K562 (cell line): ENCODE results near the gene IL25.
A peak's percentile ranks its signal among the peaks of the same experiment; 100 is the strongest.

Experiments used
- ELK1 ChIP-seq: sonication (generic); formaldehyde crosslinking; IDR thresholded peaks from 2 replicates; pipeline ENCODE4 v1.8.1; 2022; ENCODE audit warnings: missing genetic modification reagents
- EP300 ChIP-seq: IDR thresholded peaks from 2 replicates; pipeline ENCODE4 v1.6.1; 2012; ENCODE audit warnings: low read length, improper control_type of control experiment
- MYC ChIP-seq, 2 experiments: fragments of 250-450 bp in 1 of 2; sonication (Bioruptor Pico) in 1 of 2; IDR thresholded peaks; 2 replicates each; pipeline versions ENCODE4 v1.5.1 to v1.6.1; 2012 to 2021; ENCODE audit warnings: low read depth in 2 of 2, borderline replicate concordance in 1 of 2, improper control_type of control experiment in 1 of 2, low read length in 1 of 2, mild to moderate bottlenecking in 1 of 2, moderate library complexity in 1 of 2
- NFIX ChIP-seq: fragments of 250-450 bp; sonication (Bioruptor Pico); IDR thresholded peaks from 2 replicates; pipeline ENCODE4 v1.4.0; 2020; ENCODE audit warnings: low read depth, mild to moderate bottlenecking, moderate library complexity
- PHF8 ChIP-seq: fragments of 200-600 bp; sonication (generic); IDR thresholded peaks from 2 replicates; pipeline ENCODE4 v1.6.1; 2012; ENCODE audit warnings: mixed run types, mild to moderate bottlenecking, inconsistent platforms, low read length, moderate library complexity, borderline replicate concordance
- RFX1 ChIP-seq: fragments of 450-650 bp; IDR thresholded peaks from 2 replicates; pipeline ENCODE4 v1.6.1; 2016; ENCODE audit warnings: mild to moderate bottlenecking, moderate library complexity
- THAP12 ChIP-seq: fragments of 250-450 bp; sonication (Bioruptor Pico); IDR thresholded peaks from 2 replicates; pipeline ENCODE4 v1.9.0; 2021; ENCODE audit warnings: mild to moderate bottlenecking, inconsistent platforms
- THRAP3 ChIP-seq: fragments of 450-650 bp; IDR thresholded peaks from 2 replicates; pipeline ENCODE4 v1.6.1; 2016; ENCODE audit warnings: mild to moderate bottlenecking, inconsistent platforms, borderline replicate concordance
- YY1 ChIP-seq, 3 experiments: IDR thresholded peaks; 2 replicates each; pipeline ENCODE4 v1.6.1; 2011; ENCODE audit warnings: low read length in 2 of 3, mild to moderate bottlenecking in 2 of 3, moderate library complexity in 2 of 3, borderline replicate concordance in 1 of 3, control low read depth in 1 of 3, low read depth in 1 of 3; ENCODE audit not compliant: insufficient read depth in 3 of 3, insufficient replicate concordance in 2 of 3, control insufficient read depth in 1 of 3, insufficient read length in 1 of 3; ENCODE audit errors: extremely low read depth in 1 of 3
- TF ChIP-seq, protein P1 (sequence below): fragments of 450-650 bp; IDR thresholded peaks from 2 replicates; pipeline ENCODE4 v1.6.1; 2017; ENCODE audit warnings: mild to moderate bottlenecking, moderate library complexity
- TF ChIP-seq, protein P2 (sequence below), 3 experiments: IDR thresholded peaks in 2 of 3; conservative IDR thresholded peaks in 1 of 3; 2 replicates each; pipeline ENCODE4 v1.5.1; 2011 to 2012; ENCODE audit warnings: low read length in 3 of 3, mild to moderate bottlenecking in 3 of 3, control low read depth in 2 of 3, improper control_type of control experiment in 1 of 3, inconsistent platforms in 1 of 3, low read depth in 1 of 3, mixed read lengths in 1 of 3, moderate library complexity in 1 of 3; ENCODE audit not compliant: insufficient read depth in 2 of 3

- TF ChIP-seq RFX1 (no peak), PHF8 (no peak), ELK1 (no peak), NFIX (CRISPR knock-in tag) (no peak), MYC (IDR thresholded peaks at IDR 0.05; ENCODE audit: low read depth, low read length) (no peak), MYC (CRISPR knock-in tag; IDR thresholded peaks at IDR 0.05; ENCODE audit: borderline replicate concordance, low read depth) (no peak), EP300 (no peak), THAP12 (CRISPR knock-in tag) (no peak), THRAP3 (no peak), YY1 (IDR thresholded peaks at IDR 0.05; ENCODE audit: borderline replicate concordance in 1 of 3, control insufficient read depth in 1 of 3, extremely low read depth in 1 of 3, insufficient read depth in 3 of 3, insufficient read length in 1 of 3, insufficient replicate concordance in 2 of 3, low read depth in 1 of 3, low read length in 2 of 3) (no peak)
- TF ChIP-seq, protein P1, sequence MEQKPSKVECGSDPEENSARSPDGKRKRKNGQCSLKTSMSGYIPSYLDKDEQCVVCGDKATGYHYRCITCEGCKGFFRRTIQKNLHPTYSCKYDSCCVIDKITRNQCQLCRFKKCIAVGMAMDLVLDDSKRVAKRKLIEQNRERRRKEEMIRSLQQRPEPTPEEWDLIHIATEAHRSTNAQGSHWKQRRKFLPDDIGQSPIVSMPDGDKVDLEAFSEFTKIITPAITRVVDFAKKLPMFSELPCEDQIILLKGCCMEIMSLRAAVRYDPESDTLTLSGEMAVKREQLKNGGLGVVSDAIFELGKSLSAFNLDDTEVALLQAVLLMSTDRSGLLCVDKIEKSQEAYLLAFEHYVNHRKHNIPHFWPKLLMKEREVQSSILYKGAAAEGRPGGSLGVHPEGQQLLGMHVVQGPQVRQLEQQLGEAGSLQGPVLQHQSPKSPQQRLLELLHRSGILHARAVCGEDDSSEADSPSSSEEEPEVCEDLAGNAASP: no peak
- TF ChIP-seq, protein P2, sequence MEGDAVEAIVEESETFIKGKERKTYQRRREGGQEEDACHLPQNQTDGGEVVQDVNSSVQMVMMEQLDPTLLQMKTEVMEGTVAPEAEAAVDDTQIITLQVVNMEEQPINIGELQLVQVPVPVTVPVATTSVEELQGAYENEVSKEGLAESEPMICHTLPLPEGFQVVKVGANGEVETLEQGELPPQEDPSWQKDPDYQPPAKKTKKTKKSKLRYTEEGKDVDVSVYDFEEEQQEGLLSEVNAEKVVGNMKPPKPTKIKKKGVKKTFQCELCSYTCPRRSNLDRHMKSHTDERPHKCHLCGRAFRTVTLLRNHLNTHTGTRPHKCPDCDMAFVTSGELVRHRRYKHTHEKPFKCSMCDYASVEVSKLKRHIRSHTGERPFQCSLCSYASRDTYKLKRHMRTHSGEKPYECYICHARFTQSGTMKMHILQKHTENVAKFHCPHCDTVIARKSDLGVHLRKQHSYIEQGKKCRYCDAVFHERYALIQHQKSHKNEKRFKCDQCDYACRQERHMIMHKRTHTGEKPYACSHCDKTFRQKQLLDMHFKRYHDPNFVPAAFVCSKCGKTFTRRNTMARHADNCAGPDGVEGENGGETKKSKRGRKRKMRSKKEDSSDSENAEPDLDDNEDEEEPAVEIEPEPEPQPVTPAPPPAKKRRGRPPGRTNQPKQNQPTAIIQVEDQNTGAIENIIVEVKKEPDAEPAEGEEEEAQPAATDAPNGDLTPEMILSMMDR (IDR thresholded peaks at IDR 0.05 in 2 of 3, conservative IDR thresholded peaks at IDR 0.05 in 1 of 3; ENCODE audit: insufficient read depth in 2 of 3, low read depth in 1 of 3, low read length in 3 of 3): peak; percentile 81 to 94 (median 82)
Observed at GRCh38 chr14:23327947-23328744, 44.5 kb upstream of the IL25 start.
